DND-41 (cell line): Measurements from ENCODE around the gene PRDM15.

ENCODE experiments used
- ATAC-seq: fragments of 200-7000 bp; cut with Tn5 transposase; 3 replicates; pipeline ENCODE4 v1.9.1; 2021; ENCODE audit warnings: low read depth; ENCODE audit not compliant: insufficient read depth
- DNase-seq: peaks from one replicate; pipeline ENCODE4 v3.0.0-alpha.2; 2020
- H2AFZ ChIP-seq: 2 replicates; pipeline ENCODE4 v1.6.0; 2012; ENCODE audit warnings: low read depth, low read length
- H3K27ac ChIP-seq: 2 replicates; pipeline ENCODE4 v1.5.1; 2012; ENCODE audit warnings: low read length, inconsistent platforms
- H3K27me3 ChIP-seq: fragments of 200-600 bp; sonication (generic); 2 replicates; pipeline ENCODE4 v1.6.0; 2012; ENCODE audit warnings: low read length, mild to moderate bottlenecking, inconsistent platforms; ENCODE audit not compliant: insufficient read depth, poor library complexity
- H3K36me3 ChIP-seq: 2 replicates; pipeline ENCODE4 v1.5.1; 2012; ENCODE audit warnings: low read length, inconsistent platforms; ENCODE audit not compliant: insufficient read depth
- H3K4me1 ChIP-seq: 2 replicates; pipeline ENCODE4 v1.5.1; 2012; ENCODE audit warnings: mild to moderate bottlenecking, low read length; ENCODE audit not compliant: insufficient read depth
- H3K4me2 ChIP-seq: 2 replicates; pipeline ENCODE4 v1.6.0; 2012; ENCODE audit warnings: mild to moderate bottlenecking, moderate library complexity, low read length, inconsistent platforms; ENCODE audit not compliant: insufficient read depth
- H3K4me3 ChIP-seq, 2 experiments: fragments of 200-600 bp in 1 of 2; shearing (Covaris generic) in 1 of 2; 2 replicates each; pipeline ENCODE4 v1.5.1; 2012 to 2016; ENCODE audit warnings: inconsistent platforms in 2 of 2, low read length in 2 of 2, mild to moderate bottlenecking in 2 of 2, low read depth in 1 of 2, moderate library complexity in 1 of 2
- H3K79me2 ChIP-seq: 2 replicates; pipeline ENCODE4 v1.6.0; 2012; ENCODE audit warnings: low read length, inconsistent platforms; ENCODE audit not compliant: insufficient read depth
- H3K9ac ChIP-seq: 2 replicates; pipeline ENCODE4 v1.6.0; 2012; ENCODE audit warnings: low read depth, mild to moderate bottlenecking, inconsistent platforms, low read length, moderate library complexity
- H3K9me3 ChIP-seq: 2 replicates; pipeline ENCODE4 v1.5.1; 2012; ENCODE audit warnings: low read length, moderate library complexity, mild to moderate bottlenecking, inconsistent platforms; ENCODE audit not compliant: insufficient read depth, severe bottlenecking
- H4K20me1 ChIP-seq: 2 replicates; pipeline ENCODE4 v1.6.0; 2012; ENCODE audit warnings: low read length; ENCODE audit not compliant: insufficient read depth
- EZH2 ChIP-seq: IDR thresholded peaks from 3 replicates; pipeline ENCODE4 v1.6.1; 2012; ENCODE audit warnings: borderline replicate concordance, low read depth, mild to moderate bottlenecking, moderate library complexity, low read length, inconsistent platforms; ENCODE audit not compliant: severe bottlenecking
- TF ChIP-seq, protein P1 (sequence below): IDR thresholded peaks from 2 replicates; pipeline ENCODE4 v1.5.1; 2012; ENCODE audit warnings: borderline replicate concordance, low read length, moderate library complexity, mild to moderate bottlenecking; ENCODE audit not compliant: poor library complexity, severe bottlenecking; ENCODE audit errors: extremely low read depth

PRDM15 gene

DNA sequence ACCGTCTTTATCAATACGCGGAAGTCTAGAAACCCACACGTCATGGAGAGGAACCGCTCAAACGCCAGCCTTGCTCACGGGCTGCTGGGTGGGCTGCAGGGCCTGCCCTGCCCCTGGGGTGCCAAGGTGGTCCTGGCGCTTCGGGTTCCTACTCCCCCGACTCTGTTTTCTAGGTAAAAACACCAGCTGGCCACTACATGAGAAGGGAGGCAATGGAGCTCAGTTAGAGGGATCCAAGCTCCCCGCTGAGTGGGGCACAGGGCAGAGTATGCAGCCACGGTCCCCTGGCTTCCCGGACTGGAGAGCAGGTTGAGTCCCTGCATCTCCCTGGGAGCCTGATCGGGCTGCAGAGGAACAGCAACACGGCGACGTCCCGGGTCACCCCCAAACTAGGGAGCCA is 71.0 kb downstream of the PRDM15 start:
- no peak overlapping the region for H3K4me2 ChIP-seq
- no peaks in the 10 kb centered on the region for H3K4me1 ChIP-seq
- DNase-seq (no peak), ATAC-seq (no peak)
- peaks cover 5% of the 10 kb centered on the region for H3K79me2 ChIP-seq
- H3K36me3 ChIP-seq: peaks cover 75% of the 10 kb centered on the region
- no peaks in the 10 kb centered on the region for H3K9me3 ChIP-seq
- H3K9ac ChIP-seq: no peak overlapping the region
- TF ChIP-seq, protein P1, sequence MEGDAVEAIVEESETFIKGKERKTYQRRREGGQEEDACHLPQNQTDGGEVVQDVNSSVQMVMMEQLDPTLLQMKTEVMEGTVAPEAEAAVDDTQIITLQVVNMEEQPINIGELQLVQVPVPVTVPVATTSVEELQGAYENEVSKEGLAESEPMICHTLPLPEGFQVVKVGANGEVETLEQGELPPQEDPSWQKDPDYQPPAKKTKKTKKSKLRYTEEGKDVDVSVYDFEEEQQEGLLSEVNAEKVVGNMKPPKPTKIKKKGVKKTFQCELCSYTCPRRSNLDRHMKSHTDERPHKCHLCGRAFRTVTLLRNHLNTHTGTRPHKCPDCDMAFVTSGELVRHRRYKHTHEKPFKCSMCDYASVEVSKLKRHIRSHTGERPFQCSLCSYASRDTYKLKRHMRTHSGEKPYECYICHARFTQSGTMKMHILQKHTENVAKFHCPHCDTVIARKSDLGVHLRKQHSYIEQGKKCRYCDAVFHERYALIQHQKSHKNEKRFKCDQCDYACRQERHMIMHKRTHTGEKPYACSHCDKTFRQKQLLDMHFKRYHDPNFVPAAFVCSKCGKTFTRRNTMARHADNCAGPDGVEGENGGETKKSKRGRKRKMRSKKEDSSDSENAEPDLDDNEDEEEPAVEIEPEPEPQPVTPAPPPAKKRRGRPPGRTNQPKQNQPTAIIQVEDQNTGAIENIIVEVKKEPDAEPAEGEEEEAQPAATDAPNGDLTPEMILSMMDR: no peak
- no peak for TF ChIP-seq EZH2
- H3K27me3 ChIP-seq: no peaks in the 10 kb centered on the region
- no peak overlapping the region for H3K4me3 ChIP-seq
- H2AFZ ChIP-seq: no peak overlapping the region
- no peaks in the 10 kb centered on the region for H4K20me1 ChIP-seq
- no peak overlapping the region for H3K27ac ChIP-seq

DNA sequence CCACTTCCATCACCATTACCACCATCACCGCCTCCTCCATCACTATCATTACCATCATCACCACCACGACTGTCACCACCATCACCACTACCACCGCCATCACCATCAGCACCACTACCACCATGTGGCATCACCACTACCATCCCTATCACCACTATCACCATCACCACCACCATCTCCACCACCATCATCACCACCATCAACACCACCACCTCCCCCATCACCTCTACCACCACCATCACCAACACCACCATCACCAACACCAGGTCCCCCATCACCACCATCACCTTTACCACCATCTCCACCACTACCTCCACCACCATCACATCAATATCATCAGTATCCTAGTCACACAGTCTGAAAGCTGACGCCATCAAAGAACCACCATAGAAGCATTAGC is 72.4 kb downstream of the PRDM15 start:
- Histone ChIP-seq H3K27ac (no peak overlapping the region), H3K79me2 (peaks cover 5% of the 10 kb centered on the region), H3K27me3 (no peaks in the 10 kb centered on the region), H3K4me2 (no peak overlapping the region), H4K20me1 (no peaks in the 10 kb centered on the region), H2AFZ (no peak overlapping the region), H3K4me1 (no peaks in the 10 kb centered on the region), H3K9ac (no peak overlapping the region), H3K9me3 (no peaks in the 10 kb centered on the region), H3K4me3 (no peak overlapping the region), H3K36me3 (peaks cover 75% of the 10 kb centered on the region)
- no peak for TF ChIP-seq EZH2
- TF ChIP-seq, protein P1: no peak
- ATAC-seq (no peak), DNase-seq (no peak)

DNA sequence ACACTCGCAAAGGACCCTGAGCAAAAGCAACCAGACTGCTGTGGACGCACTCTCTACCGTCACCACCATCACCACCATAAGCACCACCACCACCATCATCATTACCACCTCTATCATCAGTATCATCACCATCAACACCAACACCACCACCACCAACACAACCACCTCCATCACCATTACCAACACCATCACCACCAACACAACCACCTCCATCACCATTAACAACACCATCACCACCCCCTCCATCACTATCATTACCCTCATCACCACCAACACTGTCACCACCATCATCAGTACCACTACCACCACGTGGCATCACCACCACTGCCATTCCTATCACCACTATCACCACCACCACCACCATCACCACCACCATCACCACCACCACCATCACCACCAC is 73.5 kb downstream of the PRDM15 start:
- no peaks in the 10 kb centered on the region for H3K4me1 ChIP-seq
- H3K36me3 ChIP-seq: peaks cover 81% of the 10 kb centered on the region
- DNase-seq: no peak
- H3K9ac ChIP-seq: no peak overlapping the region
- no peak overlapping the region for H2AFZ ChIP-seq
- TF ChIP-seq EZH2: no peak
- TF ChIP-seq, protein P1: no peak
- no peak overlapping the region for H3K4me3 ChIP-seq
- peaks cover 5% of the 10 kb centered on the region for H3K79me2 ChIP-seq
- no peak for ATAC-seq
- H4K20me1 ChIP-seq: no peaks in the 10 kb centered on the region
- H3K27ac ChIP-seq: no peak overlapping the region
- H3K9me3 ChIP-seq: no peaks in the 10 kb centered on the region
- no peak overlapping the region for H3K4me2 ChIP-seq
- H3K27me3 ChIP-seq: no peaks in the 10 kb centered on the region

DNA sequence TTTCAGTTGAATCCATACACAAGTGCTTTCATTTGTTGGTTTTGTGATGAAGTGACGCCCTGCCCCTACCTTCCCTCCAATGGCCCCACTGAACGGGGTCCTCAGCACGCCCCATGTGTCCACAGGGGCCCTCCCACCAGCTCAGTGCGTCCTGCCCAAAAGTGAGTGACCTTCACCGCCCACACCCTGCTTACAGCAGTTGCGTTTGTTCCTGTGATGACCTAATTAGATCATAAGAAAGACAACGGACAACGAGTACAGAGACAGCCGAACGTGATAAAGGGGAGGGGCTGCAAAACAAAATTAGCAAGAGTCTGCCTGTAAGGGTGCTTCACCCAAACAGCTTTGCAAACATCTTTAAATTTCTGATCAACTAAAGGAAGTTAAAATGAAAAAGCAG is 74.1 kb downstream of the PRDM15 start:
- H3K9ac ChIP-seq: no peak overlapping the region
- H3K4me1 ChIP-seq: no peaks in the 10 kb centered on the region
- no peak overlapping the region for H3K27ac ChIP-seq
- peaks cover 81% of the 10 kb centered on the region for H3K36me3 ChIP-seq
- no peaks in the 10 kb centered on the region for H3K9me3 ChIP-seq
- no peaks in the 10 kb centered on the region for H3K27me3 ChIP-seq
- TF ChIP-seq, protein P1: no peak
- no peak for TF ChIP-seq EZH2
- H3K4me3 ChIP-seq: no peak overlapping the region
- H4K20me1 ChIP-seq: no peaks in the 10 kb centered on the region
- ATAC-seq (no peak), DNase-seq (no peak)
- H3K79me2 ChIP-seq: peaks cover 5% of the 10 kb centered on the region
- H2AFZ ChIP-seq: no peak overlapping the region
- H3K4me2 ChIP-seq: no peak overlapping the region
